Measurements from ENCODE around the gene TPCN1.

The TPCN1 gene

GRCh38 chr12:113254298-113254697 is 33.0 kb downstream of the TPCN1 start (continued):
- TF ChIP-seq ZNF26 (tag by site-specific recombination; IDR thresholded peaks at IDR 0.05): no peak
- TF ChIP-seq ZNF366 (tag by site-specific recombination; conservative IDR thresholded peaks at IDR 0.05): no peak
- no peak for TF ChIP-seq SETDB1 (IDR thresholded peaks at IDR 0.05; ENCODE audit: insufficient read length, low read length)
- TF ChIP-seq ZNF157 (tag by site-specific recombination; IDR thresholded peaks at IDR 0.05): no peak
- TF ChIP-seq ZNF660 (tag by site-specific recombination; IDR thresholded peaks at IDR 0.05): no peak
- TF ChIP-seq ZNF626 (tag by site-specific recombination; IDR thresholded peaks at IDR 0.05): no peak
- no peak for TF ChIP-seq AEBP2 (tag by site-specific recombination; IDR thresholded peaks at IDR 0.05; ENCODE audit: borderline replicate concordance)
- no peak for TF ChIP-seq IKZF3 (tag by site-specific recombination; IDR thresholded peaks at IDR 0.05)
- TF ChIP-seq, protein P1, sequence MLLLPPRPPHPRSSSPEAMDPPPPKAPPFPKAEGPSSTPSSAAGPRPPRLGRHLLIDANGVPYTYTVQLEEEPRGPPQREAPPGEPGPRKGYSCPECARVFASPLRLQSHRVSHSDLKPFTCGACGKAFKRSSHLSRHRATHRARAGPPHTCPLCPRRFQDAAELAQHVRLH (tag by site-specific recombination; IDR thresholded peaks at IDR 0.05): no peak
- TF ChIP-seq ZNF843 (tag by site-specific recombination; IDR thresholded peaks at IDR 0.05): no peak
- TF ChIP-seq MEIS1 (CRISPR knock-in tag; IDR thresholded peaks at IDR 0.05; ENCODE audit: borderline replicate concordance): no peak
- TF ChIP-seq ZNF76 (tag by site-specific recombination; IDR thresholded peaks at IDR 0.05; ENCODE audit: borderline replicate concordance, low read depth): no peak
- TF ChIP-seq ZNF114 (tag by site-specific recombination; IDR thresholded peaks at IDR 0.05): no peak
- no peak for TF ChIP-seq ZNF473 (tag by site-specific recombination; IDR thresholded peaks at IDR 0.05)
- TF ChIP-seq ZNF239 (tag by site-specific recombination; IDR thresholded peaks at IDR 0.05): no peak

GRCh38 chr12:113257564-113257963 is 36.3 kb downstream of the TPCN1 start:
- Histone ChIP-seq H3K4me3 (ENCODE audit: low read depth, low read length) (no peak overlapping the region), H3K9me3 (ENCODE audit: control insufficient read depth, insufficient read depth, low read depth, low read length) (no peaks in the 10 kb centered on the region), H3K27ac (ENCODE audit: extremely low read depth, low read depth, low read length) (no peak overlapping the region), H3K4me1 (ENCODE audit: control insufficient read depth, insufficient read depth, low read length) (no peaks in the 10 kb centered on the region), H3K36me3 (ENCODE audit: control insufficient read depth in 2 of 2, insufficient read depth in 1 of 2, low read length in 2 of 2) (peaks cover 0 to 3% of the 10 kb centered on the region in 2 experiments; a peak in 2 of 3 replicates)
- CTCF ChIA-PET: interaction anchor here (0.6 kb wide), 2 partner anchors 60 to 1407 kb away, joined by 3 read pairs; no protein-coding TSS in a partner anchor
- TF ChIP-seq SCRT1 (tag by site-specific recombination; IDR thresholded peaks at IDR 0.05; ENCODE audit: borderline replicate concordance): 0 out of 2 replicates have a peak, but pooled peaks have one; percentile 6
- TF ChIP-seq ZNF10 (tag by site-specific recombination; IDR thresholded peaks at IDR 0.05): no peak
- peak; percentile 52; the same call in 1 of the 2 replicates for TF ChIP-seq SCRT2 (tag by site-specific recombination; IDR thresholded peaks at IDR 0.05)
- POLR2A ChIA-PET: no interaction called here

DNA sequence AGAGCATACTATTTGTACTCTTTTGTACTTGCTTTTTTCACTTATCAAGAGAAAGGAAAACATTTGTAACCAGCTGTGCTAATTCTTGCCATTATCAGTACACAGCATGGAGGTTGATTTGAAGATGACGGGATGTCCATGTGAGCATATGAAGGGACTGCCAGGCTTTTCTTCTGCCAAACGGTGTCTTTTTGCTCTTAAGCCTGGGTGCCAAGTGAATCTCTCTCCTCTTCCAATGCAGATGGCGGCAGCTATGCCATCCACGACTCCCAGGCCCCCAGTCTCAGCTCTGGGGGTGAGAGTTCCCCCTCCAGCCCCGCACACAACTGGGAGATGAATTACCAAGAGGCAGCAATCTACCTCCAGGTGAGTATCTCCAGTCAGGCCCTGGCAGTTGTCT is 38.9 kb downstream of the TPCN1 start:
- no peak overlapping the region for H3K27ac ChIP-seq (ENCODE audit: extremely low read depth, low read depth, low read length)
- no peak for TF ChIP-seq OVOL3 (tag by site-specific recombination; IDR thresholded peaks at IDR 0.05)
- no peak for TF ChIP-seq ELK4 (IDR thresholded peaks at IDR 0.05; ENCODE audit: borderline replicate concordance, low read depth, low read length)
- no peak for TF ChIP-seq ZNF138 (tag by site-specific recombination; IDR thresholded peaks at IDR 0.05; ENCODE audit: borderline replicate concordance)
- no peak for TF ChIP-seq ZSCAN30 (tag by site-specific recombination; IDR thresholded peaks at IDR 0.05)
- TF ChIP-seq ZNF473 (tag by site-specific recombination; IDR thresholded peaks at IDR 0.05): no peak
- TF ChIP-seq, protein P2, sequence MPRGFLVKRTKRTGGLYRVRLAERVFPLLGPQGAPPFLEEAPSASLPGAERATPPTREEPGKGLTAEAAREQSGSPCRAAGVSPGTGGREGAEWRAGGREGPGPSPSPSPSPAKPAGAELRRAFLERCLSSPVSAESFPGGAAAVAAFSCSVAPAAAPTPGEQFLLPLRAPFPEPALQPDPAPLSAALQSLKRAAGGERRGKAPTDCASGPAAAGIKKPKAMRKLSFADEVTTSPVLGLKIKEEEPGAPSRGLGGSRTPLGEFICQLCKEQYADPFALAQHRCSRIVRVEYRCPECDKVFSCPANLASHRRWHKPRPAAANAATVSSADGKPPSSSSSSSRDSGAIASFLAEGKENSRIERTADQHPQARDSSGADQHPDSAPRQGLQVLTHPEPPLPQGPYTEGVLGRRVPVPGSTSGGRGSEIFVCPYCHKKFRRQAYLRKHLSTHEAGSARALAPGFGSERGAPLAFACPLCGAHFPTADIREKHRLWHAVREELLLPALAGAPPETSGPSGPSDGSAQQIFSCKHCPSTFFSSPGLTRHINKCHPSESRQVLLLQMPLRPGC (tag by site-specific recombination; IDR thresholded peaks at IDR 0.05): no peak
- TF ChIP-seq, protein P3, sequence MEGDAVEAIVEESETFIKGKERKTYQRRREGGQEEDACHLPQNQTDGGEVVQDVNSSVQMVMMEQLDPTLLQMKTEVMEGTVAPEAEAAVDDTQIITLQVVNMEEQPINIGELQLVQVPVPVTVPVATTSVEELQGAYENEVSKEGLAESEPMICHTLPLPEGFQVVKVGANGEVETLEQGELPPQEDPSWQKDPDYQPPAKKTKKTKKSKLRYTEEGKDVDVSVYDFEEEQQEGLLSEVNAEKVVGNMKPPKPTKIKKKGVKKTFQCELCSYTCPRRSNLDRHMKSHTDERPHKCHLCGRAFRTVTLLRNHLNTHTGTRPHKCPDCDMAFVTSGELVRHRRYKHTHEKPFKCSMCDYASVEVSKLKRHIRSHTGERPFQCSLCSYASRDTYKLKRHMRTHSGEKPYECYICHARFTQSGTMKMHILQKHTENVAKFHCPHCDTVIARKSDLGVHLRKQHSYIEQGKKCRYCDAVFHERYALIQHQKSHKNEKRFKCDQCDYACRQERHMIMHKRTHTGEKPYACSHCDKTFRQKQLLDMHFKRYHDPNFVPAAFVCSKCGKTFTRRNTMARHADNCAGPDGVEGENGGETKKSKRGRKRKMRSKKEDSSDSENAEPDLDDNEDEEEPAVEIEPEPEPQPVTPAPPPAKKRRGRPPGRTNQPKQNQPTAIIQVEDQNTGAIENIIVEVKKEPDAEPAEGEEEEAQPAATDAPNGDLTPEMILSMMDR (tag by site-specific recombination; IDR thresholded peaks at IDR 0.05): no peak
- TF ChIP-seq ZNF677 (tag by site-specific recombination; IDR thresholded peaks at IDR 0.05): no peak

More for the DNA sequence above, 38.9 kb downstream of the TPCN1 start:
- ChIA-PET POLR2A (no interaction called here), CTCF (interaction anchor here (0.6 kb wide), 1 partner anchor 32 kb away, joined by 3 read pairs; no protein-coding TSS in a partner anchor)
- Histone ChIP-seq H3K4me3 (ENCODE audit: low read depth, low read length) (no peak overlapping the region), H3K9me3 (ENCODE audit: control insufficient read depth, insufficient read depth, low read depth, low read length) (no peaks in the 10 kb centered on the region), H3K4me1 (ENCODE audit: control insufficient read depth, insufficient read depth, low read length) (no peaks in the 10 kb centered on the region), H3K36me3 (ENCODE audit: control insufficient read depth in 2 of 2, insufficient read depth in 1 of 2, low read length in 2 of 2) (no peaks in the 10 kb centered on the region; a peak in 1 of 3 replicates)

Data from HEK293 (cell line).